ENCODE data around the gene PTTG2.

Gene PTTG2

DNA sequence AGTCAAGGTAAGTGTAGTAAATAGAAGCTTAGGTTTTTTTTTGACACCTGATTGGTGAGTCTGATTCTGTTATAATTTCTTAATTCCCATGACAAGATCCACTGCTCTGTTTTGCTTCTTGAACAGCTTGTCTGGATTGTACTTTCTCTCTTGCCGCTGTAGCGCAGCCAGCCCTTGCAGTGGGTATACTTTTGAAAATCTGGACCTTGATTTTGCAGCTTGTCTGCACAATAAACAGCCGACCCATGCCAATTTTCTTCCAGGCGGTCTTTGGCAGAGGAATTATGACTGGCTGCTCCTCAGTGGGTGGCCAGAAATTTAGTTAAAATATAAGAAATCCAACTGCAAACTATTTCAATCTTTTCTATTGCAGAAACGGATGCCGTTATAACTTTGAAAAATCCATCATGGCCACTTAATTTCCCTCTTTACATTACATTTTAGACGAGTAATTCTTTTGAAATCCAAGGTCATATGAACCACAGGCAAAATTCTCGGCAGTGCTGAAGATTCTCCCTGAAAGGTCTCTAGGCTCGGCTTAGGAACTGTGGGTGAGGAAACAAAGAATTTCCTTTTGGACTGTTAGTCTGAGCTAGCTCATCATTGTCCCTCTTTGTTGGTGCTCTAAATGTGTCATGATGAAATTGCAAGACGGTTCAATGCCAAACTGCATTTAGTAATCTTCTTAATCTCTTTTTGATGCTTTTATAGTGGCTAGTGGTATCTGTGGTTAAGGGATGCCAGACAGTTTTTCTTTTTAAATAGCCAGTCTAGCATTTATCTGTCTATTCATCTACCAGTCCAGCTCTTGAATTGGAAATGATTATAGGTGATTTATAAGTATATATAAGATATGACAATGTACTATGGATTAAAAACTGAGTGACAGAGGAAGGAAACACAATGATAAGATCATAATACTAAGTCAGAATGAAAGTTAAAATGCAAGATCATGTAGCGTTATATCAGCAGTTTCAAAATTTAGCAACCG is 31.5 kb upstream of the PTTG2 start:
- TF ChIP-seq, protein P1, sequence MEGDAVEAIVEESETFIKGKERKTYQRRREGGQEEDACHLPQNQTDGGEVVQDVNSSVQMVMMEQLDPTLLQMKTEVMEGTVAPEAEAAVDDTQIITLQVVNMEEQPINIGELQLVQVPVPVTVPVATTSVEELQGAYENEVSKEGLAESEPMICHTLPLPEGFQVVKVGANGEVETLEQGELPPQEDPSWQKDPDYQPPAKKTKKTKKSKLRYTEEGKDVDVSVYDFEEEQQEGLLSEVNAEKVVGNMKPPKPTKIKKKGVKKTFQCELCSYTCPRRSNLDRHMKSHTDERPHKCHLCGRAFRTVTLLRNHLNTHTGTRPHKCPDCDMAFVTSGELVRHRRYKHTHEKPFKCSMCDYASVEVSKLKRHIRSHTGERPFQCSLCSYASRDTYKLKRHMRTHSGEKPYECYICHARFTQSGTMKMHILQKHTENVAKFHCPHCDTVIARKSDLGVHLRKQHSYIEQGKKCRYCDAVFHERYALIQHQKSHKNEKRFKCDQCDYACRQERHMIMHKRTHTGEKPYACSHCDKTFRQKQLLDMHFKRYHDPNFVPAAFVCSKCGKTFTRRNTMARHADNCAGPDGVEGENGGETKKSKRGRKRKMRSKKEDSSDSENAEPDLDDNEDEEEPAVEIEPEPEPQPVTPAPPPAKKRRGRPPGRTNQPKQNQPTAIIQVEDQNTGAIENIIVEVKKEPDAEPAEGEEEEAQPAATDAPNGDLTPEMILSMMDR (conservative IDR thresholded peaks at IDR 0.05), result no peak
- no peak overlapping the region for H3K27ac ChIP-seq

DNA sequence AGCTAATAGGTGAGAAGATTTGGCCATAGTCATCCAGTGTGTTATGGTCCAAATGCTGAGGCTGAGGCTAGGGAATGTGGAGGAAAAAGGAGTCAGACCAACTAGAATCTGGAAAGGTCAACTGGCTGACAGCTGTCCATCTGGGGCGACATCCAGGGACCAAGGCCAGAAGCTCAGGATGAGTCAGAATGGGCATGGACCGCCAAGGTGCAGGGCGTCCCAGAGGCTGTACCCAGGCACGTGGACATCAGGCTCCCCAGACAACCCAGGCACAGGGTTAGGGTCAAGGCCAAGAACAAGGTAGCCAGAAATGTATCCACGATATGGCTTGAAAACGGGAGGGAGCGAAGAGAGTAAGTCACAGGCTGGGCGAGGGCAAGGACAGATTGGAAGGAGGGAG is 26.1 kb upstream of the PTTG2 start:
- TF ChIP-seq, protein P1 (conservative IDR thresholded peaks at IDR 0.05), result no peak
- no peak overlapping the region for H3K27ac ChIP-seq

DNA sequence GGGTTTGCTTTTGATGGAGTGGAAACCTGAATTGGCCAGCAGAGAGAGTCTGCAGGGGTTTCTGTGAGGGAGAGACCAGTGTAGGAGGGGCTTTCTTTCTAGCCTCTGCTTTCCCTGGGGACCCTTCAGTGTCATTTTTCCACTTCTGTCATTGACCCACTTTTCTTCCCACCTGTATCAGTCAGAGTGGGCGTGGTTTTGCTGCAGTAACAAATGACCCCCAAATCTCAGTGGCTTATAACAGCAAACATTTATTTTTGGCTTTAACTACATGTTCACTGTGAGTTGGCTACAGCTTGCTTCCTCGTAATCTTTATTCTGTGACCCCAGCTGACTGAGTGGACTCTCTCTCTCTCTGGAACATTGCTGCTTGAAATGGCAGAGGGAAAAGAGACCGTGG is 25.6 kb upstream of the PTTG2 start:
- TF ChIP-seq, protein P1 (conservative IDR thresholded peaks at IDR 0.05), result no peak
- no peak overlapping the region for H3K27ac ChIP-seq

DNA sequence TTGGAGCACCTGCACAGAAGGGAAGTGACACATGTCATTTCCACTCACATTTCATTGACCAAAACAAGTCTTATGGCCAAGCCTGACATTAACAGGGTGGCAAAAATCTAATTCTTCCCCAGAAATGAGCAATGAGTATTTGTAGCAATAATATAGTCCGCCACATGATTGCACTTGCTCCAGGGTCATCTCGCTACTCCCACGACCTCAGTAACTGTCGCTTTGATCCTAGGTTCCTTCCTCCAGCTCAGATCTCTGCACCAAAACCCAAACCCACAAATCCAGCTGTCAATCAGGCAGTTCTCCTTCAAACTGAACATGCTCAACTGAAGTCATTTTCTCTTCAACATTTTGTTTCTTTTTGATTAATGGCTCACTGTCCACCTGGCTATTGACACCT is 25.2 kb upstream of the PTTG2 start:
- TF ChIP-seq, protein P1 (conservative IDR thresholded peaks at IDR 0.05), result no peak
- H3K27ac ChIP-seq, result no peak overlapping the region

DNA sequence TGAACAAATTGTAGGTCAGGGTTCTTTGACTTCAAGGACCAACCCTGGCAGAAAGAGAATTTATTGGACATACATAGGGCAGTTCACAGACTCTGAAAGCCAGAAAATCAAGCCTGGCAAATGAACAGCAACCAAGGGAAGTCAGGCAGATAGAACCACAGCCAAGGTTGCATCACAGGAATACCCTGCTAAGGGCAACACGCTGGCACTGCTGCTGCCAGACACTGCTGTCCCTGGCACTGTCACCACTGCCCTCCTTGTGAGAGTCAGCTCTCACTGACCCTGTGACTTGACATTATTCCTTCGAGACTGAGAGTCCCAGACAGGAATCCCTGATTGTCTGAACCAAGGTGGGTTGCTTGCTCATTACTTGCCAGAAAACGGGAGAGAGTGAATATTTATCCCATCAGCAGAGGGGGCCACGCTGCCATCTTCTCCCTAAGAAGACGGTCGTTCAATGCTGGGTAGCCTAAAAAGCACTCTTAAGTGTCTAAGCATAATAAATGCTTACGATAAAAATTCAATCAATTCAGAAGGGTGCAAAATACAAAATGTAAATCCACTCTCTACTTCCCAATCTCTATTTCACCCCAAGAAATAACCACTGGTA is 23.2 kb upstream of the PTTG2 start:
- TF ChIP-seq, protein P1 (conservative IDR thresholded peaks at IDR 0.05), result peak; percentile 33
- H3K27ac ChIP-seq, result no peak overlapping the region

DNA sequence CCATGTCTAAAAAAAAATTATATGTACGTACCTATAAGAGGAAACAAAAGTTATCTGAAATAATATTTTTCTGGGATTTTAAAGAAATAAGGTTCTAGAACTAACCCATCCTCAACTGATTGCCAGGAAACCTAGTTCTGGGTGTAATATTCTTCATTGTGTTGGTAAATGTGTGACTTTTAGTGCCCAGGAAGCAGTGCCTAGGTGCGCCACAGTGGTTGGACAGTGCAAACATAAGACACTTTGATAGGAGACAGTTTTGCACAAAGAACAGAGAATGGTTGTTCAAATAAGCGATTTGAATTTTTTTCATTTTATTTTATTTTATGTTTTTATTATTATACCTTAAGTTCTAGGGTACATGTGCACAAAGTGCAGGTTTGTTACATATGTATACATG is 22.0 kb upstream of the PTTG2 start:
- H3K27ac ChIP-seq, result no peak overlapping the region
- TF ChIP-seq, protein P1 (conservative IDR thresholded peaks at IDR 0.05), result no peak

DNA sequence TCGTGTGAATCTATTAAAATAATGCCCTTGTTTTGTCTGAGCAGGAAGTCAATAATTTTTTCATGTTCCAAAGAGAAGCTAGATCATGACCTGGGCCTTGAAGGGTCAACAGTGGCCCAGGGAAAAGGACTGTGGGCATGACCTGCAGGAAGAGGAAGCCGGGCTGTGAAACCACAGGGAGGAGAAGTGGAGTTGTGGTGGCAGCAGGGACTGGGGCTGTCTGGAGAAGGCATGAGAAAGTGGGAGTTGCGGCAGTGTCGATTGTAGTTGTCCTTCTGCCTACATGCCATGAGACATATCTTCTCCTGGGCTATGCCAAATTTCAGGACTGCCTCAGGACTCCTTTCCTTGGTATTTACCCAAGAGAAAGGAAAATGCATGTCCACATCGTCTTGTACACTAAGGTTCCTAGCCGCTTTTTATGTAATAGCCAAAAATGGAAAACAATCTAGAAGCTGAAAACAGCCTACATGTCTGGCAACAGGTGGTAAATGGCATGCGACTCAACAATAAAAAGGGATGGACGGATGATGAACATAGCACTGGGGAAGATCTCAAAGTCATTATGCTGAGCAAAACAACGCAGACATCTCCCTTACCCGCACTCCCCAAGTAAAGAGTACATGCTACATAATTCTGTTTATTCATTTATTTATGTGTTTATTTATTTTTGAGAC is 13.6 kb upstream of the PTTG2 start:
- TF ChIP-seq, protein P1 (conservative IDR thresholded peaks at IDR 0.05), result no peak
- H3K27ac ChIP-seq, result no peak overlapping the region
